Astrocyte (in vitro differentiated cells and primary cell): ENCODE measurements around the gene CDC45. TPM values are rescaled to one million over a fixed set of nuclear protein-coding genes. Genes with fewer than 3 reads are reported as not detected.

ENCODE experiments used
- DNase-seq: peaks from one replicate; pipeline ENCODE4 v3.0.0-alpha.2; 2010; ENCODE audit warnings: low read depth
- FAIRE-seq: peaks from 2 replicates; lab custom pipeline; 2011; peaks lifted over from hg19 to GRCh38; lab: Jason Lieb, UNC
- H2AFZ ChIP-seq: 2 replicates; pipeline ENCODE4 v1.6.0; 2012; ENCODE audit warnings: low read depth, low read length, inconsistent platforms
- H3K27ac ChIP-seq: 2 replicates; pipeline ENCODE4 v1.5.1; 2011; ENCODE audit warnings: low read depth, low read length, inconsistent platforms
- H3K27me3 ChIP-seq: 2 replicates; pipeline ENCODE4 v1.6.0; 2011; ENCODE audit warnings: low read length, inconsistent platforms; ENCODE audit not compliant: insufficient read depth
- H3K36me3 ChIP-seq: 2 replicates; pipeline ENCODE4 v1.5.1; 2011; ENCODE audit warnings: low read length, inconsistent platforms; ENCODE audit not compliant: insufficient read depth
- H3K4me1 ChIP-seq: 2 replicates; pipeline ENCODE4 v1.5.1; 2011; ENCODE audit warnings: low read length, inconsistent platforms; ENCODE audit not compliant: insufficient read depth
- H3K4me2 ChIP-seq: 2 replicates; pipeline ENCODE4 v1.6.0; 2012; ENCODE audit warnings: low read length, inconsistent platforms
- H3K4me3 ChIP-seq: 2 replicates; pipeline ENCODE4 v1.5.1; 2011; ENCODE audit warnings: low read depth, mild to moderate bottlenecking, low read length, inconsistent platforms; ENCODE audit not compliant: insufficient read depth
- H3K79me2 ChIP-seq: 2 replicates; pipeline ENCODE4 v1.6.0; 2012; ENCODE audit warnings: mild to moderate bottlenecking, low read length, inconsistent platforms; ENCODE audit not compliant: insufficient read depth
- H3K9ac ChIP-seq: 2 replicates; pipeline ENCODE4 v1.6.0; 2012; ENCODE audit warnings: mild to moderate bottlenecking, low read length, inconsistent platforms
- H3K9me3 ChIP-seq: 2 replicates; pipeline ENCODE4 v1.5.1; 2012; ENCODE audit warnings: low read depth, mild to moderate bottlenecking, low read length, inconsistent platforms; ENCODE audit not compliant: insufficient read depth
- H4K20me1 ChIP-seq: 2 replicates; pipeline ENCODE4 v1.6.0; 2012; ENCODE audit warnings: low read length, inconsistent platforms; ENCODE audit not compliant: insufficient read depth
- H3K27ac Mint-ChIP-seq: one replicate; pipeline ENCODE4 v1.8.0; 2021; ENCODE audit warnings: mild to moderate bottlenecking, mixed read lengths; ENCODE audit not compliant: unreplicated experiment
- H3K27me3 Mint-ChIP-seq: one replicate; pipeline ENCODE4 v1.8.0; 2021; ENCODE audit warnings: low read depth, mixed read lengths; ENCODE audit not compliant: unreplicated experiment
- H3K36me3 Mint-ChIP-seq: one replicate; pipeline ENCODE4 v1.8.0; 2021; ENCODE audit warnings: low read depth, mixed read lengths; ENCODE audit not compliant: unreplicated experiment
- H3K4me1 Mint-ChIP-seq: one replicate; pipeline ENCODE4 v1.8.0; 2021; ENCODE audit warnings: low read depth, mixed read lengths; ENCODE audit not compliant: unreplicated experiment
- H3K4me3 Mint-ChIP-seq: one replicate; pipeline ENCODE4 v1.8.0; 2021; ENCODE audit warnings: mild to moderate bottlenecking, moderate library complexity, mixed read lengths; ENCODE audit not compliant: unreplicated experiment
- H3K9me3 Mint-ChIP-seq: one replicate; pipeline ENCODE4 v1.8.0; 2021; ENCODE audit warnings: mild to moderate bottlenecking, mixed read lengths; ENCODE audit not compliant: unreplicated experiment
- EZH2 ChIP-seq: IDR thresholded peaks from 2 replicates; pipeline ENCODE4 v1.6.1; 2012; ENCODE audit warnings: mild to moderate bottlenecking, low read length, inconsistent platforms; ENCODE audit not compliant: insufficient read depth
- total RNA-seq: library from RNA; stranded (reverse); gene quantifications from 2 replicates; pipeline ENCODE4 v1.2.1, GENCODE V29; 2021
- TF ChIP-seq, protein P1 (sequence below): IDR thresholded peaks from 2 replicates; pipeline ENCODE4 v1.5.1; 2011; ENCODE audit warnings: low read depth, mild to moderate bottlenecking, inconsistent platforms, low read length, moderate library complexity; ENCODE audit not compliant: insufficient read depth

The CDC45 gene
- total RNA-seq, 1 donor from 2014 or later: 2.1 TPM

DNA sequence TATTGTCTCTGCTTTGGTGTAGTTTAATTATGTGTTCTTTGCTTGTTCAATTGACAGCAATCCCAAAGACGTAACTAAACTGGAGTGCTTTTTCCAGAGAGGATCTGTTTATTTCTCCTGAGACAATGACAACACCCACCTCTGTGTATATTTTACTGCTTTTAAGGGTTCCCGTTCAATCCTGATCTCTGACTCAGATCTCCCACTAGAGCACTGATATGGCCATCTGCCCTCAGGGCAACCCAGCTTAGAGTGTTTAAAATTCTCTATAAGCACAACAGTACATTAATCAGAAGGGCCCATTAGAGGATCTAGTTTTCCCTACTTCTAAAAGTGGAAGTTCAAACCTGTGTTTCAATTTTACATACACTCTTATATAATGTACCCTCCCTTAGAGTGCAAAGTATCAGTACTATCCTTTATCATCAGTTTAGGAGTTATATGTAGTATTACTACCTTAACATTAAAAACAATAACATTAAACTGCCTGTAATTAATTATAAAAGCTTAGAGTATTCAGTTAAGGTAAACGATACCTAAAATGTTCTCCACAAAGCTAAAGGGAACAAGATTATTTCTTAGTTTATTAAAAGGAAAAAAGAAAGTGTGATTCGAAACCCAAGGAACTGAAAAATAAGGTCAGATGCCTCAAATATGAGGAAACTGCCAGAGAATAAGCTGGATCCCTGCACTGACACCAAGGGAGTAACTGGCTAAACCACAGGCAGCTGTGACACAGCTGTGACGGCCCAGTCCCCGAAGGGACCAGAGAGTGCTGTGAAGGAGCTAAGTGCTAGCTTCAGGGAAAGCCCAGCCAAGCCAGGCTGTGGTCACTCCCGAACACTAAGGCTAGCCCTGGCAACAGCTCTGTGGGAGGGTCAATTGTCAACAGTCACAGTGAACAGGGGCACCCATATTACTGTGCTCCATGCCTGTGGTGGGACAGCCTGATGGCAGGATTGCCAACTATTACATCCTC, 15.9 kb upstream of the CDC45 start:
- Histone ChIP-seq H3K27me3 (no peaks in the 10 kb centered on the region), H3K79me2 (peaks cover 2% of the 10 kb centered on the region), H3K9me3 (no peaks in the 10 kb centered on the region), H3K4me3 (no peak overlapping the region), H3K36me3 (peaks cover 38% of the 10 kb centered on the region), H3K27ac (no peak overlapping the region), H3K9ac (no peak overlapping the region), H3K4me1 (peaks cover 5% of the 10 kb centered on the region), H2AFZ (no peak overlapping the region), H3K4me2 (no peak overlapping the region), H4K20me1 (peaks cover 40% of the 10 kb centered on the region)
- H3K36me3 Mint-ChIP-seq: peaks cover 11% of the 10 kb centered on the region
- no peaks in the 10 kb centered on the region for H3K27me3 Mint-ChIP-seq
- FAIRE-seq (no peak), DNase-seq (peak; percentile 41)
- peaks cover 8% of the 10 kb centered on the region for H3K4me1 Mint-ChIP-seq
- H3K4me3 Mint-ChIP-seq: peak overlapping the region; percentile 50
- H3K9me3 Mint-ChIP-seq: no peaks in the 10 kb centered on the region
- H3K27ac Mint-ChIP-seq: peak overlapping the region; percentile 42
- TF ChIP-seq EZH2: no peak
- TF ChIP-seq, protein P1, sequence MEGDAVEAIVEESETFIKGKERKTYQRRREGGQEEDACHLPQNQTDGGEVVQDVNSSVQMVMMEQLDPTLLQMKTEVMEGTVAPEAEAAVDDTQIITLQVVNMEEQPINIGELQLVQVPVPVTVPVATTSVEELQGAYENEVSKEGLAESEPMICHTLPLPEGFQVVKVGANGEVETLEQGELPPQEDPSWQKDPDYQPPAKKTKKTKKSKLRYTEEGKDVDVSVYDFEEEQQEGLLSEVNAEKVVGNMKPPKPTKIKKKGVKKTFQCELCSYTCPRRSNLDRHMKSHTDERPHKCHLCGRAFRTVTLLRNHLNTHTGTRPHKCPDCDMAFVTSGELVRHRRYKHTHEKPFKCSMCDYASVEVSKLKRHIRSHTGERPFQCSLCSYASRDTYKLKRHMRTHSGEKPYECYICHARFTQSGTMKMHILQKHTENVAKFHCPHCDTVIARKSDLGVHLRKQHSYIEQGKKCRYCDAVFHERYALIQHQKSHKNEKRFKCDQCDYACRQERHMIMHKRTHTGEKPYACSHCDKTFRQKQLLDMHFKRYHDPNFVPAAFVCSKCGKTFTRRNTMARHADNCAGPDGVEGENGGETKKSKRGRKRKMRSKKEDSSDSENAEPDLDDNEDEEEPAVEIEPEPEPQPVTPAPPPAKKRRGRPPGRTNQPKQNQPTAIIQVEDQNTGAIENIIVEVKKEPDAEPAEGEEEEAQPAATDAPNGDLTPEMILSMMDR: no peak

DNA sequence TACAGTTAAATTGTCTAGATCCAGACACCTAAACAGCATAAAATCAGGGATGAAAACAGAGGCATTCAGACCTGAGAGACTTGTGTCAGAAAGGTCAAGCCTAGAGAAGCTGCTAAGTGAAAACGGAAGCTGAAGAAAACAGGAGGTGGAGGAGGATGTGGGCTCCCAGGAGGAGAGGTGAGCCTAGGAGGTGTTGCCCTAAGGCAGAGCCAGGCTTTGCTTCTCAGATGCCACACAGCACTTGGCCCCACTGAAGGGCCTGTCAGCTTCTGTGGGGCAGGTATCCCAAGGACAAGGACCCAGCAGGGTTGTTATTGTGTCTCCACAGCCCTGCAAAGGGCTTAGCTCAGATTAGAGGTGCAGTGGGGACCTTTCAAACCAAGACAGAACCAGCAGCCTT, 15.2 kb upstream of the CDC45 start:
- Histone ChIP-seq H3K9me3 (no peaks in the 10 kb centered on the region), H3K4me2 (no peak overlapping the region), H3K79me2 (peaks cover 6% of the 10 kb centered on the region), H3K4me3 (no peak overlapping the region), H3K9ac (no peak overlapping the region), H3K27me3 (no peaks in the 10 kb centered on the region), H3K27ac (no peak overlapping the region), H2AFZ (no peak overlapping the region), H3K36me3 (peaks cover 39% of the 10 kb centered on the region), H3K4me1 (peaks cover 5% of the 10 kb centered on the region), H4K20me1 (peaks cover 47% of the 10 kb centered on the region)
- TF ChIP-seq EZH2: no peak
- TF ChIP-seq, protein P1: no peak
- DNase-seq (no peak), FAIRE-seq (no peak)
- Mint-ChIP-seq H3K9me3 (no peaks in the 10 kb centered on the region), H3K4me3 (no peak overlapping the region), H3K4me1 (peaks cover 8% of the 10 kb centered on the region), H3K27ac (no peak overlapping the region), H3K36me3 (peaks cover 15% of the 10 kb centered on the region), H3K27me3 (no peaks in the 10 kb centered on the region)

DNA sequence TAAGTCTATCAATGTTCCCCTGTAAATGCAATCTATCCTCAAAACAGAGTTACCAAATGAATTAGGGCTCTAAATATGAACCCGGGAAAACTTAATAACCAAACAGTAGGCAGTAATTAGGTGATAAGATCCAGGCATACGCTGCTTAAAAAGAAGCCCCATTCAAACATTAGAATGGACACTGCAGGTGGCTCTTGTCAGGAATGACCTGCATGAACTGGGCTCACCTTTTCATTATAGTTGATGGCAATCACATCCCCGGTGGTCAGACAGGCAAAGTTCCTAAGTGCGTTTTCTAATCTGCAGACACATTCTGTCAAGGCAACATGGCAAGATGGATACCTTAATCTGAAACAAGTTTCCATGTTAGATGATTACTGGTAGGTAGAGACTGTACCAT, 14.7 kb upstream of the CDC45 start:
- Histone ChIP-seq H3K9ac (no peak overlapping the region), H3K27me3 (no peaks in the 10 kb centered on the region), H3K4me1 (peaks cover 5% of the 10 kb centered on the region), H3K79me2 (peaks cover 6% of the 10 kb centered on the region), H3K4me2 (no peak overlapping the region), H3K9me3 (no peaks in the 10 kb centered on the region), H3K27ac (no peak overlapping the region), H3K4me3 (no peak overlapping the region), H2AFZ (no peak overlapping the region), H4K20me1 (peaks cover 52% of the 10 kb centered on the region), H3K36me3 (peaks cover 39% of the 10 kb centered on the region)
- peaks cover 8% of the 10 kb centered on the region for H3K4me1 Mint-ChIP-seq
- no peak for DNase-seq
- FAIRE-seq: no peak
- no peak overlapping the region for H3K27ac Mint-ChIP-seq
- no peak overlapping the region for H3K4me3 Mint-ChIP-seq
- no peak for TF ChIP-seq EZH2
- TF ChIP-seq, protein P1: no peak
- H3K9me3 Mint-ChIP-seq: no peaks in the 10 kb centered on the region
- H3K36me3 Mint-ChIP-seq: peaks cover 17% of the 10 kb centered on the region
- no peaks in the 10 kb centered on the region for H3K27me3 Mint-ChIP-seq
